ENCODE data around the gene GCAT.

Gene GCAT

GRCh38 chr22:37807410-37808293, at the start of gene GCAT:
GCAT (plus strand) TSS chr22:37807934; CDS start chr22:37807968, 34 bp downstream.
- no peak for TF ChIP-seq CTCF (IDR thresholded peaks at IDR 0.05; ENCODE audit: low read depth, low read length, missing control alignments)
- peak within 1 kb of the TSS; percentile 67 for H3K4me3 ChIP-seq (ENCODE audit: low read depth, low read length)
- peak; percentile 90 for DNase-seq (ENCODE audit: low read depth)
- in situ Hi-C loops (cut with HindIII; ENCODE audit: low sequenced_read_pairs): no loop called here

DNA sequence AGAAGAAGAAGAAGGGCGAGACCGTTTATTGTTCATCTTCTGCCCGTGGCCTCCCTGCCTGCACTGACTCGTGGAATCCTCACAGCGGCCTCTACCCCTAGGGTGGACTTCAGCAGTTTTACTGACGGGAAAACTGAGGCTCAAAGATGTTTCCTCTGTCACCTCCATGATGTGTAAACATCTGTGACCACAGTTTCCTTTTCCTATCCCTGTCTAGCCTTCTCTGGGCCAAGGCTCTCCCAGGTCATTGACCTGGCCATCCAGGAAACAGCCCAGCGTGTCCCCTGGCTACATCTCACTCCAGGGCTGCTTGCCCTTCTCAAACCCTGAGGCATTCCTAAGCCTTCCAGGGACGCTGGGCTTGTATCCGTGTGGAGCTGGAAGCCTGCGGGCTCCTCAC, 49.0 kb upstream of the GCAT start:
- in situ Hi-C loops (cut with HindIII; ENCODE audit: low sequenced_read_pairs): no loop called here
- TF ChIP-seq CTCF (IDR thresholded peaks at IDR 0.05; ENCODE audit: low read depth, low read length, missing control alignments): no peak
- no peak overlapping the region for H3K4me3 ChIP-seq (ENCODE audit: low read depth, low read length)
- DNase-seq (ENCODE audit: low read depth): no peak

GRCh38 chr22:37759281-37759680, 48.5 kb upstream of the GCAT start:
- no peak overlapping the region for H3K4me3 ChIP-seq (ENCODE audit: low read depth, low read length)
- DNase-seq (ENCODE audit: low read depth): no peak
- in situ Hi-C loops (cut with HindIII; ENCODE audit: low sequenced_read_pairs): no loop called here
- no peak for TF ChIP-seq CTCF (IDR thresholded peaks at IDR 0.05; ENCODE audit: low read depth, low read length, missing control alignments)

DNA sequence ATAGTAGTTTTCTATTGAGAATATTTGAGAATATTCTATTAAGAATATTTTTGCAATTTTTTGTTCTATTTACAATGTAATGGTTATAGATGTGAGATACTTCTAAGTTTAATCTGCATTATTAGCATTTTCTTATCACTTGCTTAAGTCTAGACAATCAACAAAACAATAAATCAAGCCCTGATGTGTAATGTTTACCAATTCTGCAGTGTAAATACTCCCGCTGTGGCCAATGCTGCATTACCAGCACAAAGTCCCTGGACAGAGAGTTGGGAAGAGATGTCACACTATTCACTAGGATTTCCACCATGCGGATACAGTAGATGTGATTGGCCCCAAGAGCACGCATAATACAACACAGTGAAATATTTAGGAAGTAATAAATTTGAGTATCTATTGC, 47.6 kb upstream of the GCAT start:
- no peak for TF ChIP-seq CTCF (IDR thresholded peaks at IDR 0.05; ENCODE audit: low read depth, low read length, missing control alignments)
- in situ Hi-C loops (cut with HindIII; ENCODE audit: low sequenced_read_pairs): no loop called here
- H3K4me3 ChIP-seq (ENCODE audit: low read depth, low read length): no peak overlapping the region
- no peak for DNase-seq (ENCODE audit: low read depth)

DNA sequence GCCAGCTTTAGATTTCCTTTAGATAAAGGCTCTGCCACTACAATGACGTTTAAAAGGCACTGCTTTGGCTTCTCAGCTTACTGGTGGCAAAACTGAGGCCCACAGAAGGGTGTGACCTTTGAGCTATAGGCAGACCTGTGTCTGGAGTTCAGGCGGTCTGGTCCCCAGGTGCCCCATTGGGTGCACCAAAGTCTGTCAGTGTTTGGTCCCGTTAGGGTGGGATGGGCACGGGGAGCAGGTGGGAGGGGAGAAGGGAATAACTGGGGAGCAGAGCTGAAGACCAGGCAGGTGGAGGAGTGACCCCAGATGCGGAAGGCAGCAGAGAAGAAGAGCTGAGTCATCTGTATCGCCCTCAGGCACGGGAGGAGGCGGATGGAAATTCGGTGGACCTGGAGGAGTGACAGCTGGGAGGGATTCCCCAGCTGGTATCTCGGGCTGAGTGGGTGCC, 45.3 kb upstream of the GCAT start:
- in situ Hi-C loops (cut with HindIII; ENCODE audit: low sequenced_read_pairs): no loop called here
- no peak for DNase-seq (ENCODE audit: low read depth)
- H3K4me3 ChIP-seq (ENCODE audit: low read depth, low read length): no peak overlapping the region
- TF ChIP-seq CTCF (IDR thresholded peaks at IDR 0.05; ENCODE audit: low read depth, low read length, missing control alignments): no peak

GRCh38 chr22:37763012-37763411, 44.7 kb upstream of the GCAT start:
- DNase-seq (ENCODE audit: low read depth): no peak
- in situ Hi-C loops (cut with HindIII; ENCODE audit: low sequenced_read_pairs): no loop called here

More at GRCh38 chr22:37763012-37763411, 44.7 kb upstream of the GCAT start:
- no peak overlapping the region for H3K4me3 ChIP-seq (ENCODE audit: low read depth, low read length)
- no peak for TF ChIP-seq CTCF (IDR thresholded peaks at IDR 0.05; ENCODE audit: low read depth, low read length, missing control alignments)
